Liver (tissue), 9 donors: ENCODE results near the gene MAPK7. TPM values are rescaled to one million over a fixed set of nuclear protein-coding genes. Genes with fewer than 3 reads are reported as not detected.

ENCODE experiments used
- DNase-seq: peaks from one replicate; pipeline ENCODE4 v3.0.0-alpha.2; 2017; ENCODE audit warnings: low spot score
- H3K27ac ChIP-seq, 2 donors: one replicate each; pipeline ENCODE4 v1.7.0; 2013; ENCODE audit warnings: inconsistent platforms in 2 of 2, low read length in 2 of 2, control low read depth in 1 of 2, low read depth in 1 of 2, mild to moderate bottlenecking in 1 of 2
- H3K27me3 ChIP-seq, 4 donors: one replicate each; pipeline versions ENCODE4 v1.6.1 to v1.7.0; 2013; ENCODE audit warnings: low read length in 3 of 4, inconsistent platforms in 1 of 4, mild to moderate bottlenecking in 1 of 4, moderate library complexity in 1 of 4; ENCODE audit not compliant: control insufficient read depth in 4 of 4, insufficient read depth in 4 of 4
- H3K36me3 ChIP-seq, 4 donors: one replicate each; pipeline versions ENCODE4 v1.6.1 to v1.7.0; 2013; ENCODE audit warnings: low read length in 3 of 4, mild to moderate bottlenecking in 3 of 4, low read depth in 1 of 4, moderate library complexity in 1 of 4; ENCODE audit not compliant: control insufficient read depth in 4 of 4, insufficient read depth in 3 of 4
- H3K4me1 ChIP-seq, 4 donors: one replicate each; pipeline versions ENCODE4 v1.6.1 to v1.7.0; 2013; ENCODE audit warnings: low read length in 3 of 4, mild to moderate bottlenecking in 3 of 4, moderate library complexity in 1 of 4; ENCODE audit not compliant: control insufficient read depth in 4 of 4, insufficient read depth in 4 of 4
- H3K4me3 ChIP-seq, 3 donors: one replicate each; pipeline versions ENCODE4 v1.6.1 to v1.7.0; 2013; ENCODE audit warnings: low read length in 3 of 3, control low read depth in 1 of 3, low read depth in 1 of 3, mild to moderate bottlenecking in 1 of 3
- H3K9ac ChIP-seq, 2 donors: one replicate each; pipeline ENCODE4 v1.7.0; 2013; ENCODE audit warnings: low read length in 2 of 2, mild to moderate bottlenecking in 2 of 2, moderate library complexity in 2 of 2, control low read depth in 1 of 2, low read depth in 1 of 2
- H3K9me3 ChIP-seq, 4 donors: one replicate each; pipeline versions ENCODE4 v1.6.1 to v1.7.0; 2013; ENCODE audit warnings: low read length in 3 of 4; ENCODE audit not compliant: control insufficient read depth in 4 of 4
- FOXA1 ChIP-seq: IDR thresholded peaks from 2 replicates; pipeline ENCODE4 v1.6.1; 2016; ENCODE audit warnings: antibody characterized with exemption
- FOXA2 ChIP-seq: IDR thresholded peaks from 2 replicates; pipeline ENCODE4 v1.6.1; 2016; ENCODE audit warnings: antibody characterized with exemption
- GABPA ChIP-seq, 2 donors: IDR thresholded peaks in 1 of 2; conservative IDR thresholded peaks in 1 of 2; 2 replicates each; pipeline ENCODE4 v1.6.1; 2016; ENCODE audit warnings: antibody characterized with exemption in 2 of 2, mild to moderate bottlenecking in 1 of 2, moderate library complexity in 1 of 2
- HNF4A ChIP-seq, 2 donors: conservative IDR thresholded peaks; 2 replicates each; pipeline ENCODE4 v1.6.1; 2016; ENCODE audit warnings: antibody characterized with exemption in 2 of 2, mild to moderate bottlenecking in 2 of 2
- HNF4G ChIP-seq: IDR thresholded peaks from 2 replicates; pipeline ENCODE4 v1.6.1; 2016; ENCODE audit warnings: antibody characterized with exemption
- JUND ChIP-seq, 2 donors: IDR thresholded peaks; 2 replicates each; pipeline ENCODE4 v1.6.1; 2016; ENCODE audit warnings: antibody characterized with exemption in 2 of 2
- MAX ChIP-seq: IDR thresholded peaks from 2 replicates; pipeline ENCODE4 v1.6.1; 2016; ENCODE audit warnings: antibody characterized with exemption
- NR2F2 ChIP-seq: IDR thresholded peaks from 2 replicates; pipeline ENCODE4 v1.6.1; 2016; ENCODE audit warnings: antibody characterized with exemption
- RAD21 ChIP-seq, 2 donors: IDR thresholded peaks; 2 replicates each; pipeline ENCODE4 v1.6.1; 2016; ENCODE audit warnings: antibody characterized with exemption in 2 of 2, mild to moderate bottlenecking in 2 of 2
- REST ChIP-seq: IDR thresholded peaks from 2 replicates; pipeline ENCODE4 v1.6.1; 2016; ENCODE audit warnings: antibody characterized with exemption, mild to moderate bottlenecking
- RXRA ChIP-seq, 2 donors: IDR thresholded peaks; 2 replicates each; pipeline ENCODE4 v1.6.1; 2017 to 2018; ENCODE audit warnings: antibody characterized with exemption in 2 of 2, mild to moderate bottlenecking in 1 of 2
- SP1 ChIP-seq: IDR thresholded peaks from 2 replicates; pipeline ENCODE4 v1.6.1; 2018; ENCODE audit warnings: antibody characterized with exemption, mild to moderate bottlenecking
- YY1 ChIP-seq: IDR thresholded peaks from 2 replicates; pipeline ENCODE4 v1.6.1; 2016; ENCODE audit warnings: antibody characterized with exemption, mild to moderate bottlenecking
- ZBTB33 ChIP-seq: IDR thresholded peaks from 2 replicates; pipeline ENCODE4 v1.6.1; 2016; ENCODE audit warnings: antibody characterized with exemption
- WGBS: extraction: QIAGEN DNeasy Blood & Tissue Kit; methylation state at CpG from one replicate; pipeline ENCODE4 v1.1.7; 2013; 5-methylcytosine and 5-hydroxymethylcytosine counted together
- polyA plus RNA-seq, 2 donors: library from polyadenylated mRNA; stranded (reverse) in 1 of 2; unstranded in 1 of 2; fragments of 200-250 nt in 1 of 2; fragments of >200 nt in 1 of 2; fragmentation: Nextera tagmentation in 1 of 2; extraction: Ambion mirVana in 1 of 2; gene quantifications; one replicate each; pipeline versions ENCODE4 v1.2.1 to v1.2.3, GENCODE V29; 2013 to 2015
- total RNA-seq, 2 donors: library from RNA; depleted of rRNA; stranded (reverse); fragments of >200 nt; gene quantifications; one replicate each; pipeline ENCODE4 v1.2.3, GENCODE V29; 2014
- donor health status: healthy.
- donor health status: healthy.
- donor health status: healthy.
- donor health status: healthy.
- donor health status: healthy.

Gene MAPK7
- total and polyA plus RNA-seq, 4 donors, result 3.4 to 8.8 (median 5.2) TPM

GRCh38 chr17:19372011-19372370, 6.3 kb upstream of the MAPK7 start:
- H3K4me1 ChIP-seq, result peaks cover 3 to 7% (median 3%) of the 10 kb centered on the region in 4 donors
- no peak overlapping the region for H3K4me3 ChIP-seq
- H3K9me3 ChIP-seq, result no peaks in the 10 kb centered on the region
- DNase-seq, result no peak
- 91% methylated on average over 9 of the region's 9 CpGs for WGBS
- TF ChIP-seq HNF4A (conservative IDR thresholded peaks at IDR 0.05), result no peak
- TF ChIP-seq FOXA1, result no peak
- no peak for TF ChIP-seq MAX
- TF ChIP-seq HNF4G, result no peak
- no peak for TF ChIP-seq YY1
- no peak for TF ChIP-seq REST
- no peak for TF ChIP-seq RXRA (IDR thresholded peaks at IDR 0.05)
- no peak for TF ChIP-seq SP1
- H3K36me3 ChIP-seq, result no peaks in the 10 kb centered on the region
- no peak overlapping the region for H3K9ac ChIP-seq
- H3K27me3 ChIP-seq, result no peaks in the 10 kb centered on the region
- H3K27ac ChIP-seq, result no peak overlapping the region

- no peak overlapping the region for H3K27ac ChIP-seq
- no peak for TF ChIP-seq MAX
- no peak for TF ChIP-seq FOXA2
- no peak for TF ChIP-seq JUND (IDR thresholded peaks at IDR 0.05)
- no peak for TF ChIP-seq SP1
- no peak for TF ChIP-seq YY1
- TF ChIP-seq ZBTB33, result no peak
- no peak for TF ChIP-seq NR2F2
- no peak for TF ChIP-seq RAD21 (IDR thresholded peaks at IDR 0.05)
- no peak for TF ChIP-seq HNF4G
- no peak for TF ChIP-seq GABPA (IDR thresholded peaks at IDR 0.05 in 1 of 2, conservative IDR thresholded peaks at IDR 0.05 in 1 of 2)
- H3K36me3 ChIP-seq, result no peaks in the 10 kb centered on the region
- H3K4me3 ChIP-seq, result no peak overlapping the region
- peaks cover 4 to 11% (median 6%) of the 10 kb centered on the region in 4 donors for H3K4me1 ChIP-seq
- H3K27me3 ChIP-seq, result no peaks in the 10 kb centered on the region
- H3K9me3 ChIP-seq, result no peaks in the 10 kb centered on the region
- DNase-seq, result no peak
- 84% methylated on average over 12 of the region's 12 CpGs for WGBS
- no peak overlapping the region for H3K9ac ChIP-seq
Observed at GRCh38 chr17:19372439-19372838, 5.9 kb upstream of the MAPK7 start.
